MCF 10A (cell line): Measurements from ENCODE around the gene TPK1. TPM values are rescaled to one million over a fixed set of nuclear protein-coding genes. Genes with fewer than 3 reads are reported as not detected.

Experiments
- BruUV-seq: library from RNA; stranded (reverse); fragments of 400-500 nt; replicated peaks from 2 replicates; lab custom pipeline; 2021; lab: Mats Ljungman, UMichigan
- CTCF ChIA-PET: fragments of 300-600 bp; sonication (Branson Sonifier 250); formaldehyde crosslinking; extraction: SDS; loops from one replicate; lab custom pipeline; 2021; ENCODE audit warnings: antibody characterized with exemption, inconsistent platforms; lab: Yijun Ruan, JAX
- POLR2A ChIA-PET: fragments of 300-600, 350-650 bp; sonication (Branson Sonifier 250); formaldehyde crosslinking; extraction: SDS; loops from one replicate; lab custom pipeline; 2020; ENCODE audit warnings: antibody characterized with exemption, inconsistent platforms; lab: Yijun Ruan, JAX
- DNase-seq: peaks from one replicate; pipeline ENCODE4 v3.0.0-alpha.2; 2018; ENCODE audit not compliant: unreplicated experiment
- H3K27ac Mint-ChIP-seq: one replicate; pipeline ENCODE4 v1.8.0; 2022; ENCODE audit warnings: mild to moderate bottlenecking, low read depth, mixed read lengths; ENCODE audit not compliant: unreplicated experiment
- H3K27me3 Mint-ChIP-seq: one replicate; pipeline ENCODE4 v1.8.0; 2022; ENCODE audit warnings: mixed read lengths; ENCODE audit not compliant: insufficient read depth, unreplicated experiment
- H3K36me3 Mint-ChIP-seq: one replicate; pipeline ENCODE4 v1.8.0; 2022; ENCODE audit warnings: mild to moderate bottlenecking, moderate library complexity, mixed read lengths; ENCODE audit not compliant: insufficient read depth, unreplicated experiment
- H3K4me1 Mint-ChIP-seq: one replicate; pipeline ENCODE4 v1.8.0; 2022; ENCODE audit warnings: mixed read lengths; ENCODE audit not compliant: insufficient read depth, unreplicated experiment
- H3K4me3 Mint-ChIP-seq: one replicate; pipeline ENCODE4 v1.8.0; 2022; ENCODE audit warnings: mild to moderate bottlenecking, moderate library complexity, mixed read lengths; ENCODE audit not compliant: unreplicated experiment
- H3K9me3 Mint-ChIP-seq: one replicate; pipeline ENCODE4 v1.8.0; 2022; ENCODE audit warnings: mixed read lengths; ENCODE audit not compliant: unreplicated experiment
- intact Hi-C: fragments of 100-400 bp; cut with micrococcal nuclease; formaldehyde crosslinking; loops from 2 replicates; pipeline ENCODE4 v1.14.1; 2022
- total RNA-seq: library from RNA; stranded (reverse); gene quantifications from 2 replicates; pipeline ENCODE4 v1.2.3, GENCODE V29; 2022
- TF ChIP-seq, protein P1 (sequence below): fragments of 200-600 bp; IDR thresholded peaks from one replicate; pipeline ENCODE4 v1.8.0; 2022; ENCODE audit warnings: antibody characterized with exemption, mild to moderate bottlenecking; ENCODE audit not compliant: unreplicated experiment

The TPK1 gene
- total RNA-seq, 1 experiment from 2014 or later: 8.8 TPM

- no peak overlapping the region for H3K4me3 Mint-ChIP-seq
- H3K9me3 Mint-ChIP-seq: no peaks in the 10 kb centered on the region
- H3K27ac Mint-ChIP-seq: no peak overlapping the region
- POLR2A ChIA-PET: no interaction called here
- CTCF ChIA-PET: no interaction called here
- no peaks in the 10 kb centered on the region for H3K36me3 Mint-ChIP-seq
- H3K4me1 Mint-ChIP-seq: no peaks in the 10 kb centered on the region
- no peak for DNase-seq
- no TSS peak for BruUV-seq
- TF ChIP-seq, protein P1, sequence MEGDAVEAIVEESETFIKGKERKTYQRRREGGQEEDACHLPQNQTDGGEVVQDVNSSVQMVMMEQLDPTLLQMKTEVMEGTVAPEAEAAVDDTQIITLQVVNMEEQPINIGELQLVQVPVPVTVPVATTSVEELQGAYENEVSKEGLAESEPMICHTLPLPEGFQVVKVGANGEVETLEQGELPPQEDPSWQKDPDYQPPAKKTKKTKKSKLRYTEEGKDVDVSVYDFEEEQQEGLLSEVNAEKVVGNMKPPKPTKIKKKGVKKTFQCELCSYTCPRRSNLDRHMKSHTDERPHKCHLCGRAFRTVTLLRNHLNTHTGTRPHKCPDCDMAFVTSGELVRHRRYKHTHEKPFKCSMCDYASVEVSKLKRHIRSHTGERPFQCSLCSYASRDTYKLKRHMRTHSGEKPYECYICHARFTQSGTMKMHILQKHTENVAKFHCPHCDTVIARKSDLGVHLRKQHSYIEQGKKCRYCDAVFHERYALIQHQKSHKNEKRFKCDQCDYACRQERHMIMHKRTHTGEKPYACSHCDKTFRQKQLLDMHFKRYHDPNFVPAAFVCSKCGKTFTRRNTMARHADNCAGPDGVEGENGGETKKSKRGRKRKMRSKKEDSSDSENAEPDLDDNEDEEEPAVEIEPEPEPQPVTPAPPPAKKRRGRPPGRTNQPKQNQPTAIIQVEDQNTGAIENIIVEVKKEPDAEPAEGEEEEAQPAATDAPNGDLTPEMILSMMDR: no peak
- H3K27me3 Mint-ChIP-seq: no peaks in the 10 kb centered on the region
- intact Hi-C loops: no loop called here
Observed at GRCh38 chr7:144487901-144488300, 348.0 kb downstream of the TPK1 start.

DNA sequence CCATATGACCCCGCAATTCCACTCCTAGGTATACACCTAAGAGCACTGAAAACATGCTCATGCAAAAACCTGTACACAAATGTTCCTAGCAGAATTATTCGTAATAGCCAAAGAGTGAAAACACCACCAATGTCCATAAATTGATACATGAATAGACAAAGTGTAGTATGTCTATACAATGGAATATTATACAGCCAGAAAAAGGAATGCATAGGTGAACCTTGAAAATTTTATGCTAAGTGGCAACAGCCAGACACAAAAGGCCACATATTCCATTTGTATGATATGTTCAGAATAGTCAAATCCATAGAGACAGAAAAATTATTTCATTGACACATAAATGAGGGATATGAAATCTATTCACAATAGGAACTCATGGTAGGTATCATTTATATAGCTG lies 351.4 kb downstream of the TPK1 start:
- no TSS peak for BruUV-seq
- CTCF ChIA-PET: interaction anchor here (0.8 kb wide), 1 partner anchor 298 kb away, joined by 3 read pairs; no protein-coding TSS in a partner anchor

GRCh38 chr7:144483189-144483588 lies 352.7 kb downstream of the TPK1 start:
- TF ChIP-seq, protein P1: no peak
- no peaks in the 10 kb centered on the region for H3K9me3 Mint-ChIP-seq
- ChIA-PET CTCF (no interaction called here), POLR2A (no interaction called here)
- intact Hi-C loops: loop anchor here (5.0 kb wide), 1 partner anchor 59 kb away; no protein-coding TSS in a partner anchor
- H3K4me1 Mint-ChIP-seq: no peaks in the 10 kb centered on the region
- no TSS peak for BruUV-seq
- no peaks in the 10 kb centered on the region for H3K36me3 Mint-ChIP-seq
- no peak overlapping the region for H3K4me3 Mint-ChIP-seq
- DNase-seq: no peak
- no peak overlapping the region for H3K27ac Mint-ChIP-seq
- no peaks in the 10 kb centered on the region for H3K27me3 Mint-ChIP-seq

More for the DNA sequence above, 351.4 kb downstream of the TPK1 start:
- no peak for DNase-seq
- Mint-ChIP-seq H3K4me1 (no peaks in the 10 kb centered on the region), H3K36me3 (no peaks in the 10 kb centered on the region), H3K27me3 (no peaks in the 10 kb centered on the region), H3K4me3 (no peak overlapping the region), H3K27ac (no peak overlapping the region), H3K9me3 (no peaks in the 10 kb centered on the region)
- TF ChIP-seq, protein P1: no peak
- POLR2A ChIA-PET: no interaction called here
- intact Hi-C loops: loop anchor here (5.0 kb wide), 1 partner anchor 58 kb away; no protein-coding TSS in a partner anchor

DNA sequence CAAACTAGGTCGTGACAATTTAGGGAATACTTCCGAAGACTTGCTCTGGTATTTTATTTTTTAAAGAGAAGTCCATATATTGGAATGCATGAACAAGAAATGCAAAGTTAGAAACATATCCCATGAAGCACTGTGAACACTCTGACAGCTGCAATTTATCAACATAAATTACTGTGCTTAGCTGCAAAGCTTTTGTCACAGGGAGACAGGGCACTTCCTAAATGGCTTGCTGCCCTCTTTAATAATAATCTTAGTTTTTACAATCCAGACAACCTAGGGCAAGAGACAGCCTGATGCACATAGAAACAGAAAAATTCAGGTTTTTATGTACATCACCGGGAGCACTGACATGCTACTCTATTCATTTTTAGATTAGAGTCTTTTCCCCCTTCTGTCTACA lies 354.0 kb downstream of the TPK1 start:
- H3K27ac Mint-ChIP-seq: no peak overlapping the region
- intact Hi-C loops: loop anchor here (5.0 kb wide), 1 partner anchor 60 kb away; no protein-coding TSS in a partner anchor
- no TSS peak for BruUV-seq
- H3K4me3 Mint-ChIP-seq: no peak overlapping the region
- H3K36me3 Mint-ChIP-seq: no peaks in the 10 kb centered on the region
- no peaks in the 10 kb centered on the region for H3K4me1 Mint-ChIP-seq
- no peaks in the 10 kb centered on the region for H3K9me3 Mint-ChIP-seq
- DNase-seq: no peak
- ChIA-PET POLR2A (no interaction called here), CTCF (interaction anchor here (0.7 kb wide), 1 partner anchor 9 kb away, joined by 3 read pairs; no protein-coding TSS in a partner anchor)
- TF ChIP-seq, protein P1: no peak
- H3K27me3 Mint-ChIP-seq: no peaks in the 10 kb centered on the region
